Measurements from ENCODE around the gene PPIF. TPM values are rescaled to one million over a fixed set of nuclear protein-coding genes. Genes with fewer than 3 reads are reported as not detected.
"Not testable (repeated sequence)": the region's sequence is repeated elsewhere in the genome, so short reads cannot be mapped to it uniquely, and the experiment has no call there.

PPIF gene
- total and polyA plus RNA-seq, 2 donors (not counting 3 experiments of a cell fraction or from before 2014, with no cell fraction given), result 50.7 to 51.2 TPM

DNA sequence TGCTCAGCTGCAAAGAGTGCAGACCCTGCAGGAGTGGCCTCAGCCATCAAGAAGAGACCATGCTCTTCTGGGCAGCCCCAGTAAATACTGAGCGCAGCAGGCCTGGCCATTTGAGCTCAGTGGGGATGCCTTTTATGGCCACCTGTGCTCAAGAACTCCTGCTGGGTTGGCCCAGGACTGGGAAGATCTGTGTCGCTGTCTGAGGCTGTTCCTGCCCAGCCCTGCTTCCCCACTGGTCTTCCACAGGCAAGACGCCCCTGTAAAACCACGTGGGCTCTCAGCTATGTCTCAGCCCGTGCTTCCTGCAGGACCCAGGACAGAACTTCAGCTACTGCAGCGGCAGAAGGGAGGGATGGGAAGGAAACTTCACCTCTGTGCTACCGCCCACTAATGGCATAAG lies 10.5 kb upstream of the PPIF start:
- Histone ChIP-seq H3K4me1 (ENCODE audit: control insufficient read depth, extremely low read depth, insufficient read depth, low read length) (no peaks in the 10 kb centered on the region), H4K20me1 (replicated peaks; ENCODE audit: control insufficient read depth, extremely low read depth, insufficient read depth, low read length) (no peaks in the 10 kb centered on the region), H3K27me3 (ENCODE audit: control insufficient read depth in 2 of 2, insufficient read depth in 2 of 2, low read length in 2 of 2) (no peaks in the 10 kb centered on the region), H3K36me3 (ENCODE audit: control insufficient read depth in 2 of 2, extremely low read depth in 1 of 2, insufficient read depth in 2 of 2, low read length in 2 of 2) (no peaks in the 10 kb centered on the region), H2AFZ (ENCODE audit: low read depth, low read length) (no peak overlapping the region), H3K9me1 (replicated peaks; ENCODE audit: control insufficient read depth, extremely low read depth, insufficient read depth, low read length) (no peaks in the 10 kb centered on the region), H3K4me3 (replicated peaks in 1 of 3; ENCODE audit: insufficient read depth in 1 of 3, low read depth in 1 of 3, low read length in 3 of 3) (no peak overlapping the region), H3K9ac (replicated peaks; ENCODE audit: extremely low read depth, insufficient read depth, low read length) (no peak overlapping the region), H3K27ac (ENCODE audit: insufficient read depth, low read depth, low read length) (no peak overlapping the region), H3K4me2 (ENCODE audit: insufficient read depth, low read length) (no peak overlapping the region), H3K79me2 (ENCODE audit: control insufficient read depth, insufficient read depth, low read length) (no peaks in the 10 kb centered on the region), H3K9me3 (replicated peaks; ENCODE audit: control insufficient read depth, insufficient read depth, low read length) (no peaks in the 10 kb centered on the region)
- TF ChIP-seq CTCF (IDR thresholded peaks at IDR 0.05; ENCODE audit: extremely low read depth in 1 of 2, insufficient read depth in 1 of 2, low read depth in 1 of 2, low read length in 2 of 2) (no peak), GATA2 (IDR thresholded peaks at IDR 0.05; ENCODE audit: insufficient read depth, insufficient read length, low read depth, low read length) (no peak), JUN (IDR thresholded peaks at IDR 0.05; ENCODE audit: borderline replicate concordance, insufficient read depth, insufficient read length, low read depth) (no peak), FOS (IDR thresholded peaks at IDR 0.05; ENCODE audit: borderline replicate concordance, insufficient read depth, low read length) (no peak), EZH2 (IDR thresholded peaks at IDR 0.05; ENCODE audit: borderline replicate concordance, low read depth, low read length, severe bottlenecking) (no peak)
- TF ChIP-seq, protein P1, sequence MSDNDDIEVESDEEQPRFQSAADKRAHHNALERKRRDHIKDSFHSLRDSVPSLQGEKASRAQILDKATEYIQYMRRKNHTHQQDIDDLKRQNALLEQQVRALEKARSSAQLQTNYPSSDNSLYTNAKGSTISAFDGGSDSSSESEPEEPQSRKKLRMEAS (IDR thresholded peaks at IDR 0.05; ENCODE audit: insufficient read depth, insufficient read length), result no peak
- intact Hi-C loops (cut with micrococcal nuclease), result no loop called here
- DNase-seq (ENCODE audit: low read depth, low spot score), result no peak
- POLR2A ChIA-PET, result no interaction called here
- CTCF ChIA-PET, result interaction anchor here (1.2 kb wide), 1 partner anchor 21 kb away, joined by 4 read pairs; no protein-coding TSS in a partner anchor
- dilution Hi-C loops (cut with MboI; ENCODE audit: extremely low pct_ligation_motif_present, low sequenced_read_pairs), result no loop called here
- no peak for FAIRE-seq
- no TSS peak for BruUV-seq (replicated peaks)

- FAIRE-seq; BruUV-seq (replicated peaks); dilution Hi-C loops (cut with MboI; ENCODE audit: extremely low pct_ligation_motif_present, low sequenced_read_pairs); intact Hi-C loops (cut with micrococcal nuclease); H3K27me3 ChIP-seq (ENCODE audit: control insufficient read depth in 2 of 2, insufficient read depth in 2 of 2, low read length in 2 of 2); H3K9ac ChIP-seq (replicated peaks; ENCODE audit: extremely low read depth, insufficient read depth, low read length); H3K4me1 ChIP-seq (ENCODE audit: control insufficient read depth, extremely low read depth, insufficient read depth, low read length); H3K4me3 ChIP-seq (replicated peaks in 1 of 3; ENCODE audit: insufficient read depth in 1 of 3, low read depth in 1 of 3, low read length in 3 of 3); POLR2A ChIA-PET; H3K36me3 ChIP-seq (ENCODE audit: control insufficient read depth in 2 of 2, extremely low read depth in 1 of 2, insufficient read depth in 2 of 2, low read length in 2 of 2); H2AFZ ChIP-seq (ENCODE audit: low read depth, low read length); H3K4me2 ChIP-seq (ENCODE audit: insufficient read depth, low read length); H3K9me3 ChIP-seq (replicated peaks; ENCODE audit: control insufficient read depth, insufficient read depth, low read length); H3K27ac ChIP-seq (ENCODE audit: insufficient read depth, low read depth, low read length); DNase-seq (ENCODE audit: low read depth, low spot score); H3K79me2 ChIP-seq (ENCODE audit: control insufficient read depth, insufficient read depth, low read length); H4K20me1 ChIP-seq (replicated peaks; ENCODE audit: control insufficient read depth, extremely low read depth, insufficient read depth, low read length); H3K9me1 ChIP-seq (replicated peaks; ENCODE audit: control insufficient read depth, extremely low read depth, insufficient read depth, low read length): not testable (repeated sequence)
- CTCF ChIA-PET, result interaction anchor here (1.2 kb wide), 1 partner anchor 20 kb away, joined by 4 read pairs; no protein-coding TSS in a partner anchor
Measured at GRCh38 chr10:79337783-79338469, 9.3 kb upstream of the PPIF start.
